PC-3 (cell line): ENCODE data around the gene GTF3C6. TPM values are rescaled to one million over a fixed set of nuclear protein-coding genes. Genes with fewer than 3 reads are reported as not detected.

ENCODE experiments used
- ATAC-seq: fragments of 200-7000 bp; cut with Tn5 transposase; 2 replicates; pipeline ENCODE4 v1.9.1; 2020; ENCODE audit warnings: mild to moderate bottlenecking, moderate library complexity
- BruUV-seq: library from RNA; stranded (reverse); fragments of 400-500 nt; replicated peaks from 2 replicates; lab custom pipeline; 2021; lab: Mats Ljungman, UMichigan
- CTCF ChIA-PET: fragments of 300-600 bp; sonication (Branson Sonifier 250); formaldehyde crosslinking; loops from one replicate; lab custom pipeline; 2022; ENCODE audit warnings: antibody characterized with exemption; lab: Charles Lee
- POLR2A ChIA-PET: fragments of 300-600 bp; sonication (Branson Sonifier 250); formaldehyde crosslinking; loops from one replicate; lab custom pipeline; 2022; ENCODE audit warnings: antibody characterized with exemption; ENCODE audit not compliant: unreplicated experiment; lab: Charles Lee
- DNase-seq: peaks from one replicate; pipeline ENCODE4 v3.0.0-alpha.2; 2015
- H2AFZ ChIP-seq: fragments of 300-600 bp; sonication (generic); 2 replicates; pipeline ENCODE4 v1.6.0; 2016; ENCODE audit warnings: antibody characterized with exemption, low read length
- H3F3A ChIP-seq: fragments of 300-600 bp; sonication (generic); one replicate; pipeline ENCODE4 v1.6.0; 2017; ENCODE audit warnings: antibody characterized with exemption, low read length, control low read depth, mild to moderate bottlenecking; ENCODE audit not compliant: unreplicated experiment
- H3K27ac ChIP-seq: fragments of 300-600 bp; sonication (generic); 2 replicates; pipeline ENCODE4 v1.5.1; 2016; ENCODE audit warnings: mild to moderate bottlenecking, low read length
- H3K27me3 ChIP-seq: fragments of 300-600 bp; sonication (generic); 2 replicates; pipeline ENCODE4 v1.6.1; 2016; ENCODE audit warnings: low read length, mixed read lengths
- H3K36me3 ChIP-seq: fragments of 300-600 bp; sonication (generic); 2 replicates; pipeline ENCODE4 v1.6.1; 2016; ENCODE audit warnings: low read depth, mixed run types, low read length, mixed read lengths
- H3K4me1 ChIP-seq: fragments of 300-600 bp; sonication (generic); 2 replicates; pipeline ENCODE4 v1.5.1; 2016; ENCODE audit warnings: low read length; ENCODE audit not compliant: insufficient read depth
- H3K4me2 ChIP-seq: fragments of 300-600 bp; sonication (generic); 2 replicates; pipeline ENCODE4 v1.6.0; 2016; ENCODE audit warnings: low read length
- H3K4me3 ChIP-seq: fragments of 300-600 bp; sonication (generic); 2 replicates; pipeline ENCODE4 v1.5.1; 2016; ENCODE audit warnings: mild to moderate bottlenecking, low read length, mixed read lengths
- H3K79me2 ChIP-seq: fragments of 300-600 bp; sonication (generic); 2 replicates; pipeline ENCODE4 v1.6.1; 2017; ENCODE audit warnings: low read length, mixed read lengths
- H3K9ac ChIP-seq: fragments of 300-600 bp; sonication (generic); 2 replicates; pipeline ENCODE4 v1.6.0; 2016; ENCODE audit warnings: mild to moderate bottlenecking, low read length
- H3K9me2 ChIP-seq: fragments of 300-600 bp; sonication (generic); replicated peaks from 2 replicates; pipeline ENCODE4 v1.6.1; 2016; ENCODE audit warnings: mixed run types, low read length, mixed read lengths
- H3K9me3 ChIP-seq: fragments of 300-600 bp; sonication (generic); 2 replicates; pipeline ENCODE4 v1.6.1; 2016; ENCODE audit warnings: low read length, mixed read lengths
- H4K20me1 ChIP-seq: fragments of 300-600 bp; sonication (generic); 2 replicates; pipeline ENCODE4 v1.6.1; 2016; ENCODE audit warnings: low read length, mixed read lengths
- EZH2 ChIP-seq: fragments of 300-600 bp; sonication (generic); IDR thresholded peaks from one replicate; pipeline ENCODE4 v1.6.1; 2017; ENCODE audit warnings: antibody characterized with exemption, mild to moderate bottlenecking, low read length; ENCODE audit not compliant: unreplicated experiment
- EZH2phosphoT487 ChIP-seq: fragments of 300-600 bp; sonication (generic); IDR thresholded peaks from 2 replicates; pipeline ENCODE4 v1.6.1; 2018; ENCODE audit warnings: mild to moderate bottlenecking, antibody characterized with exemption, low read length, borderline replicate concordance
- intact Hi-C: fragments of 100-400 bp; cut with micrococcal nuclease; formaldehyde crosslinking; loops from 2 replicates; pipeline ENCODE4 v1.9.0; 2023
- total RNA-seq: library from RNA; depleted of rRNA; stranded (reverse); fragments of >200 nt; gene quantifications from 2 replicates; pipeline ENCODE4 v1.2.3, GENCODE V29; 2014
- TF ChIP-seq, protein P1 (sequence below): fragments of 300-600 bp; sonication (generic); conservative IDR thresholded peaks from 2 replicates; pipeline ENCODE4 v1.5.1; 2017; ENCODE audit warnings: antibody characterized with exemption, low read depth, mild to moderate bottlenecking, low read length

Gene GTF3C6
- total RNA-seq, 1 experiment from 2014 or later, result 59.2 TPM

DNA sequence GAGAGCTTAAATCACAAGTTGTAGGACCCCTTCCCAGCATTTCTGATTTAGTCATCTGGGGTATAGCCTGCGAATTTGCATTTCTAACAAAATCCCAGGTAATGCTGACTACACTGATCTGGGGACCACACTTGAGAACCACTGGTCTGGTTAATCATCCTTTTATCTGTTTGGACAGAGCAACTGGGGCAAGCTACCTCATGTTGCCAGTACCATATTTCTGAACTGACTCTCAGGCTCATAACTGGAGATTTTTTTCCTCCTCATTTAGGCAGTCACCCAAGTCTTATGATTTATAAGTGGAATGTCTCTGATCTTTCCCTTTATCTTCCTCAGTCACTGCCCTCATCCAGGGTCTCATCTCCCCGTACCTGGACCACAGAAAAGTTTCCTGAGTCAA is 12.0 kb upstream of the GTF3C6 start:
- ATAC-seq, result no peak
- no peaks in the 10 kb centered on the region for H3K36me3 ChIP-seq
- H3K9ac ChIP-seq, result no peak overlapping the region
- H3K79me2 ChIP-seq, result no peaks in the 10 kb centered on the region
- no peak for DNase-seq
- no peaks in the 10 kb centered on the region for H3K9me3 ChIP-seq
- intact Hi-C loops, result no loop called here
- ChIA-PET POLR2A (no interaction called here), CTCF (no interaction called here)
- H3K4me3 ChIP-seq, result no peak overlapping the region
- no peak overlapping the region for H3K27ac ChIP-seq
- no TSS peak for BruUV-seq
- no peak overlapping the region for H3K4me2 ChIP-seq
- no peaks in the 10 kb centered on the region for H3K9me2 ChIP-seq
- H2AFZ ChIP-seq, result no peak overlapping the region
- H3K4me1 ChIP-seq, result peaks cover 18% of the 10 kb centered on the region
- no peaks in the 10 kb centered on the region for H3F3A ChIP-seq
- H3K27me3 ChIP-seq, result no peaks in the 10 kb centered on the region
- H4K20me1 ChIP-seq, result no peaks in the 10 kb centered on the region
- TF ChIP-seq, protein P1, sequence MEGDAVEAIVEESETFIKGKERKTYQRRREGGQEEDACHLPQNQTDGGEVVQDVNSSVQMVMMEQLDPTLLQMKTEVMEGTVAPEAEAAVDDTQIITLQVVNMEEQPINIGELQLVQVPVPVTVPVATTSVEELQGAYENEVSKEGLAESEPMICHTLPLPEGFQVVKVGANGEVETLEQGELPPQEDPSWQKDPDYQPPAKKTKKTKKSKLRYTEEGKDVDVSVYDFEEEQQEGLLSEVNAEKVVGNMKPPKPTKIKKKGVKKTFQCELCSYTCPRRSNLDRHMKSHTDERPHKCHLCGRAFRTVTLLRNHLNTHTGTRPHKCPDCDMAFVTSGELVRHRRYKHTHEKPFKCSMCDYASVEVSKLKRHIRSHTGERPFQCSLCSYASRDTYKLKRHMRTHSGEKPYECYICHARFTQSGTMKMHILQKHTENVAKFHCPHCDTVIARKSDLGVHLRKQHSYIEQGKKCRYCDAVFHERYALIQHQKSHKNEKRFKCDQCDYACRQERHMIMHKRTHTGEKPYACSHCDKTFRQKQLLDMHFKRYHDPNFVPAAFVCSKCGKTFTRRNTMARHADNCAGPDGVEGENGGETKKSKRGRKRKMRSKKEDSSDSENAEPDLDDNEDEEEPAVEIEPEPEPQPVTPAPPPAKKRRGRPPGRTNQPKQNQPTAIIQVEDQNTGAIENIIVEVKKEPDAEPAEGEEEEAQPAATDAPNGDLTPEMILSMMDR, result no peak
- no peak for TF ChIP-seq EZH2
- no peak for TF ChIP-seq EZH2phosphoT487

DNA sequence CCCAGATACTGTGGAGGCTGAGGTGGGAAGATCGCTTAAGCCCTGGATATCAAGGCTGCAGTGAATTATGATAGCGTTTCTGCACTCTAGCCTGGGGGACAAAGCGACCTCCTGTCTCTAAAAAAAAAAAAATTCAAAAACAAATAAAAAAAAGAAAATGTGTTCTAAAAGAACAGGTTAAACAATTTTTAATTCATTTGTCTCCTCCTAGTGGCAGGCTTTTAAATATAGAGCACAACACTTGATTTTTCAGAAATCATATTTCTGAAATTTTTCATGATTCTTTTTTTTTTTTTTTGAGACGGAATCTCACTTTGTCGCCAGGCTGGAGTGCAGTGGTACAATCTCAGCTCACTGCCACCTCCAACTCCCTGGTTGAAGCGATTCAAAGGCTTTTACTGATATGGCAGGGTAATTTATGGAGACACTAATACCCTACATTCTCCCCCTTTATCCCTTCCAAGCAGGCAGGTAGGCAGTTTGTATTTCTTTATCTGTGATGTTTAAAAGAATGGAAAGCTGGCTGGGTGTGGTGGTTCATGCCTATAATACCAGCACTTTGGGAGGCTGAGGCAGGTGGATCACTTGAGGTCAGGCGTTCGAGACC is 8.7 kb upstream of the GTF3C6 start:
- no peak overlapping the region for H3K4me3 ChIP-seq
- peaks cover 28% of the 10 kb centered on the region for H3K4me1 ChIP-seq
- no peaks in the 10 kb centered on the region for H3K36me3 ChIP-seq
- H3K27ac ChIP-seq, result no peak overlapping the region
- H3K9me3 ChIP-seq, result no peaks in the 10 kb centered on the region
- intact Hi-C loops, result loop anchor here (5.0 kb wide), 1 partner anchor 267 kb away; no protein-coding TSS in a partner anchor
- H3K9me2 ChIP-seq, result no peaks in the 10 kb centered on the region
- H3K79me2 ChIP-seq, result no peaks in the 10 kb centered on the region
- CTCF ChIA-PET, result interaction anchor here (0.5 kb wide), 1 partner anchor 358 kb away, joined by 3 read pairs; no protein-coding TSS in a partner anchor
- H3K9ac ChIP-seq, result no peak overlapping the region
- no peak for TF ChIP-seq EZH2phosphoT487
- TF ChIP-seq EZH2, result no peak
- TF ChIP-seq, protein P1, result peak; percentile 57
- no TSS peak for BruUV-seq
- H3K27me3 ChIP-seq, result no peaks in the 10 kb centered on the region
- no peaks in the 10 kb centered on the region for H4K20me1 ChIP-seq
- POLR2A ChIA-PET, result interaction anchor here (0.6 kb wide), 1 partner anchor 134 kb away, joined by 3 read pairs; no protein-coding TSS in a partner anchor
- ATAC-seq (no peak), DNase-seq (peak; percentile 50)
- peak overlapping the region; percentile 38; the same call in 1 of the 2 replicates for H3K4me2 ChIP-seq
- H3F3A ChIP-seq, result no peaks in the 10 kb centered on the region
- peak overlapping the region; percentile 26; the same call in 1 of the 2 replicates for H2AFZ ChIP-seq

DNA sequence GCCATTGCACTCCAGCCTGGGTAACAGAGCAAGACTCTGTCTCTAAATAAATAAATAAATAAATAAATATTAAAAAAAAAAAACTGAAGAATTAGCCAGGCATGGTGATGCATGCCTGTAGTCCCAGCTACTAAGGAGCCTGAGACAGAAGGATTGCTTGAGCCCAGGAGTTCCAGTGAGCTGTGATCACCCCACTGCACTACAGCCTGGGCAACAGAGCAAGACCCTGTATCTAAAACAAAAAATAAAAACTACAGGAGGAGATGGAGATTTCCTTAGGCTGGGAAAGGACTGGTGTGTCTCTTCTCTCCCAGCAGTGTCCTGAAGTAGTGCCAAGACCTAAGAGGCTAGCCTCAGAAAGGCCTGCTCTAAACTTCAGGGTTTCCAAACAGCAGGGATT is 8.1 kb upstream of the GTF3C6 start:
- Histone ChIP-seq H3K27ac (no peak overlapping the region), H3K36me3 (no peaks in the 10 kb centered on the region), H4K20me1 (no peaks in the 10 kb centered on the region), H3K9me3 (no peaks in the 10 kb centered on the region), H3F3A (no peaks in the 10 kb centered on the region), H3K4me2 (no peak overlapping the region), H2AFZ (no peak overlapping the region), H3K9me2 (no peaks in the 10 kb centered on the region), H3K4me3 (no peak overlapping the region), H3K9ac (no peak overlapping the region), H3K27me3 (no peaks in the 10 kb centered on the region), H3K79me2 (no peaks in the 10 kb centered on the region), H3K4me1 (peaks cover 23% of the 10 kb centered on the region)
- ChIA-PET CTCF (interaction anchor here (0.5 kb wide), 1 partner anchor 358 kb away, joined by 3 read pairs; no protein-coding TSS in a partner anchor), POLR2A (interaction anchor here (0.6 to 0.7 kb wide), 2 partner anchors 8 to 135 kb away, joined by 3 read pairs; partner anchors contain the start of gene GTF3C6)
- no TSS peak for BruUV-seq
- intact Hi-C loops, result loop anchor here (5.0 kb wide), 1 partner anchor 268 kb away; no protein-coding TSS in a partner anchor
- no peak for TF ChIP-seq EZH2phosphoT487
- TF ChIP-seq, protein P1, result no peak
- no peak for TF ChIP-seq EZH2
- no peak for DNase-seq
- no peak for ATAC-seq
